ENCODE measurements around the gene S1PR4. TPM values are rescaled to one million over a fixed set of nuclear protein-coding genes. Genes with fewer than 3 reads are reported as not detected.

S1PR4 gene
- total RNA-seq, 2 donors from 2014 or later = not detected

DNA sequence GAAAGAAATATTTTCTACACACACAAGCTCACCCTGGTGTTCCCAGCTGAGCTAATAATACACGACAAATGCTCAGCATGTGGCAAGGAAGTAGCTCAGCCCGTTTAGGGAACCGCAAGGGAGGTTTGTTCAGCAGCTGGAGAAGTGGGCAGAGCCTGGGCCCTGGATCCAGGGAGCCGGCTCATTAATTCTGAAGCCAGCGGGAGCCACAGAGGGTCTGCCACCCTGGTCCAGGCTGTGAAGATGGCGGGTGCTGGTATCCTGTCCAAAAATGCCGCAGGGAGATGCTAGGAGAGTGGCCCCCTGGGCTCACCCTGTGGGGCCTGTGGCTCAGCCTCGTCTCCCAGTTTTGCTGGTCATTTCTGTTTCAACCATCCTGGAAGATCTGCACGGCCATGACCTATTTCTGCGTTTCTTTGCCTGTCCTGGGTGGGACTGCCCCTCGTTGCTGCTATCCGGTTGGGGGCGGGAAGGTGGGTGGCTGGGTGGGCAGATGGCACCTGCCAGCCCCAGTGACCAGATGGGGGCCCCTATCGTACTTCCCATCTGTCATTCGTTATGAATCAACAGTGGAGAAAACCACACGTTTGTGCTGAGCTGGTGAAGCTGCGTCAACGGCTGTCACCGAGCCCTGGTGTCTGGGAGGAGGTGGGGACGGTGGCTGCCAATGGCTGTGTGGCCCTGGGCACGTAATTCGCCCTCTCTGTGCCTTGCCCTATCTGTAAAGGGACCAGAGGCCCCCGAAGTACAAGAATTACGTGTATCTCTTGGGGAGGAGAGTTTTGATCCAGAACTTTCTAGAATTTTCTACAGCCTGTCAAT, 45.4 kb upstream of the S1PR4 start:
- H3K4me3 ChIP-seq (ENCODE audit: low read length) = no peak overlapping the region
- no peaks in the 10 kb centered on the region for H3K4me1 ChIP-seq (ENCODE audit: control insufficient read depth, insufficient read depth, low read length)
- no peak overlapping the region for H3K9ac ChIP-seq (ENCODE audit: extremely low read depth, low read length, poor library complexity, severe bottlenecking)
- H3K27me3 ChIP-seq (ENCODE audit: control insufficient read depth, insufficient read depth, low read length, poor library complexity, severe bottlenecking) = no peaks in the 10 kb centered on the region
- H3K36me3 Mint-ChIP-seq (ENCODE audit: low read depth) = no peaks in the 10 kb centered on the region
- 80 to 84% methylated on average over 13 to 24 of the region's 24 CpGs for WGBS, 2 experiments (ENCODE audit: insufficient coverage in 1 of 2, insufficient read length in 1 of 2)
- H3K9me3 Mint-ChIP-seq = no peaks in the 10 kb centered on the region
- H3K27ac ChIP-seq (ENCODE audit: low read depth, low read length) = no peak overlapping the region
- H3K27me3 Mint-ChIP-seq (ENCODE audit: insufficient read depth) = no peaks in the 10 kb centered on the region
- TF ChIP-seq, protein P1, sequence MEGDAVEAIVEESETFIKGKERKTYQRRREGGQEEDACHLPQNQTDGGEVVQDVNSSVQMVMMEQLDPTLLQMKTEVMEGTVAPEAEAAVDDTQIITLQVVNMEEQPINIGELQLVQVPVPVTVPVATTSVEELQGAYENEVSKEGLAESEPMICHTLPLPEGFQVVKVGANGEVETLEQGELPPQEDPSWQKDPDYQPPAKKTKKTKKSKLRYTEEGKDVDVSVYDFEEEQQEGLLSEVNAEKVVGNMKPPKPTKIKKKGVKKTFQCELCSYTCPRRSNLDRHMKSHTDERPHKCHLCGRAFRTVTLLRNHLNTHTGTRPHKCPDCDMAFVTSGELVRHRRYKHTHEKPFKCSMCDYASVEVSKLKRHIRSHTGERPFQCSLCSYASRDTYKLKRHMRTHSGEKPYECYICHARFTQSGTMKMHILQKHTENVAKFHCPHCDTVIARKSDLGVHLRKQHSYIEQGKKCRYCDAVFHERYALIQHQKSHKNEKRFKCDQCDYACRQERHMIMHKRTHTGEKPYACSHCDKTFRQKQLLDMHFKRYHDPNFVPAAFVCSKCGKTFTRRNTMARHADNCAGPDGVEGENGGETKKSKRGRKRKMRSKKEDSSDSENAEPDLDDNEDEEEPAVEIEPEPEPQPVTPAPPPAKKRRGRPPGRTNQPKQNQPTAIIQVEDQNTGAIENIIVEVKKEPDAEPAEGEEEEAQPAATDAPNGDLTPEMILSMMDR (conservative IDR thresholded peaks at IDR 0.05) = no peak
- no peak overlapping the region for H3K4me3 Mint-ChIP-seq
- peak overlapping the region; percentile 44 for H3K27ac Mint-ChIP-seq
- peaks cover 3% of the 10 kb centered on the region for H3K4me1 Mint-ChIP-seq
- no peaks in the 10 kb centered on the region for H3K36me3 ChIP-seq (ENCODE audit: control insufficient read depth, insufficient read depth, low read length)
- DNase-seq = peak; percentile 48
- no peaks in the 10 kb centered on the region for H3K9me3 ChIP-seq (ENCODE audit: control insufficient read depth, low read length)

GRCh38 chr19:3133793-3134116, 44.8 kb upstream of the S1PR4 start:
- Histone ChIP-seq H3K4me1 (ENCODE audit: control insufficient read depth, insufficient read depth, low read length) (no peaks in the 10 kb centered on the region), H3K9me3 (ENCODE audit: control insufficient read depth, low read length) (no peaks in the 10 kb centered on the region), H3K9ac (ENCODE audit: extremely low read depth, low read length, poor library complexity, severe bottlenecking) (no peak overlapping the region), H3K4me3 (ENCODE audit: low read length) (no peak overlapping the region), H3K36me3 (ENCODE audit: control insufficient read depth, insufficient read depth, low read length) (no peaks in the 10 kb centered on the region), H3K27ac (ENCODE audit: low read depth, low read length) (no peak overlapping the region), H3K27me3 (ENCODE audit: control insufficient read depth, insufficient read depth, low read length, poor library complexity, severe bottlenecking) (no peaks in the 10 kb centered on the region)
- Mint-ChIP-seq H3K36me3 (ENCODE audit: low read depth) (no peaks in the 10 kb centered on the region), H3K27me3 (ENCODE audit: insufficient read depth) (no peaks in the 10 kb centered on the region), H3K4me1 (peaks cover 3% of the 10 kb centered on the region), H3K27ac (no peak overlapping the region), H3K9me3 (no peaks in the 10 kb centered on the region), H3K4me3 (no peak overlapping the region)
- TF ChIP-seq, protein P1 (conservative IDR thresholded peaks at IDR 0.05) = no peak
- peak; percentile 39 for DNase-seq
- WGBS, 2 experiments (ENCODE audit: insufficient coverage in 1 of 2, insufficient read length in 1 of 2) = 87 to 90% methylated on average over 4 of the region's 4 CpGs

GRCh38 chr19:3135961-3136683, 42.4 kb upstream of the S1PR4 start, which contains the start of gene GNA15:
Gene GNA15, plus strand, starts transcription at chr19:3136033. Its CDS starts 418 bp downstream, at chr19:3136451.
- no peak within 1 kb of the TSS for H3K4me3 ChIP-seq (ENCODE audit: low read length)
- 92% methylated on average over 23 to 36 of the region's 40 CpGs for WGBS, 2 experiments (ENCODE audit: insufficient coverage in 1 of 2, insufficient read length in 1 of 2)
- Mint-ChIP-seq H3K27me3 (ENCODE audit: insufficient read depth) (no peaks in the 10 kb centered on the region), H3K27ac (no peak within 1 kb of the TSS), H3K4me1 (peaks cover 3% of the 10 kb centered on the region), H3K36me3 (ENCODE audit: low read depth) (no peaks in the 10 kb centered on the region), H3K9me3 (no peaks in the 10 kb centered on the region), H3K4me3 (no peak within 1 kb of the TSS)
- DNase-seq = peak; percentile 44
- H3K4me1 ChIP-seq (ENCODE audit: control insufficient read depth, insufficient read depth, low read length) = no peaks in the 10 kb centered on the region
- no peaks in the 10 kb centered on the region for H3K9me3 ChIP-seq (ENCODE audit: control insufficient read depth, low read length)
- no peak within 1 kb of the TSS for H3K9ac ChIP-seq (ENCODE audit: extremely low read depth, low read length, poor library complexity, severe bottlenecking)
- H3K36me3 ChIP-seq (ENCODE audit: control insufficient read depth, insufficient read depth, low read length) = no peaks in the 10 kb centered on the region
- H3K27ac ChIP-seq (ENCODE audit: low read depth, low read length) = no peak within 1 kb of the TSS
- no peaks in the 10 kb centered on the region for H3K27me3 ChIP-seq (ENCODE audit: control insufficient read depth, insufficient read depth, low read length, poor library complexity, severe bottlenecking)
- TF ChIP-seq, protein P1 (conservative IDR thresholded peaks at IDR 0.05) = no peak

Measured in endodermal cell (in vitro differentiated cells).